Measurements from ENCODE around the gene FLNB. TPM values are rescaled to one million over a fixed set of nuclear protein-coding genes. Genes with fewer than 3 reads are reported as not detected.

The FLNB gene
- total and polyA plus RNA-seq, 8 donors, result 80.1 to 126 (median 93.3) TPM

- ATAC-seq, result no peak
- DNase-seq, result no peak
- peaks cover 0 to 6% of the 10 kb centered on the region in 2 donors for H3K4me1 ChIP-seq
- H3K4me3 ChIP-seq, result no peak overlapping the region
- no peaks in the 10 kb centered on the region for H3K27me3 ChIP-seq
- intact Hi-C loops (cut with DNase I), result no loop called here
- peak overlapping the region in 1 of 2 donors; percentile 39 for H3K27ac ChIP-seq
- H3K36me3 ChIP-seq, result no peaks in the 10 kb centered on the region
- no peak for TF ChIP-seq CTCF (IDR thresholded peaks at IDR 0.05)
- H3K9me3 ChIP-seq, result no peaks in the 10 kb centered on the region
Measured at GRCh38 chr3:58188921-58189451, 180.8 kb downstream of the FLNB start.

DNA sequence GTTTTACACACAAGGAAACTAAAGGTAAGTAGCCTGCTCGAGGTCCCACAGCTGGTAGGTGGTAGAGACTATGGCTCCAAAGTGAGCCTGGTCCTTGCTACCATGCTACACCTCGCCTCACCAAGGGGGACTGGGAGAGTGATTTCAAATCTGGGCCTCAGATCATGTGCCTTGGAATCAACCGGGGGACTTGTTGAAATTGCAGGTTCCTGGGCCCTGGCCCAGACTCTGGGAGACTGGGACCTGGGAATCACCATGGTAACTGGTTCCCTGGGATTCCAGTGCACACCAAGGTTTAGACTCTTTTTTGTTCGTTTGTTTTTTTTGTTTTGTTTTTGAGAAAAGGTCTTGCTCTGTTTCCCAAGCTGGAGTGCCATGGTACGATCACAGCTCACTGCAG is 181.5 kb downstream of the FLNB start:
- intact Hi-C loops (cut with DNase I), result no loop called here
- ATAC-seq (no peak), DNase-seq (no peak)
- Histone ChIP-seq H3K4me1 (peaks cover 0 to 6% of the 10 kb centered on the region in 2 donors), H3K36me3 (no peaks in the 10 kb centered on the region), H3K27ac (peak overlapping the region in 1 of 2 donors; percentile 39), H3K9me3 (no peaks in the 10 kb centered on the region), H3K4me3 (no peak overlapping the region), H3K27me3 (no peaks in the 10 kb centered on the region)
- no peak for TF ChIP-seq CTCF (IDR thresholded peaks at IDR 0.05)

GRCh38 chr3:58190291-58190690 is 182.1 kb downstream of the FLNB start:
- H3K36me3 ChIP-seq, result no peaks in the 10 kb centered on the region
- DNase-seq (no peak), ATAC-seq (no peak)
- peak overlapping the region in 1 of 2 donors; percentile 39 for H3K27ac ChIP-seq
- H3K27me3 ChIP-seq, result no peaks in the 10 kb centered on the region
- no peaks in the 10 kb centered on the region for H3K9me3 ChIP-seq
- no peak for TF ChIP-seq CTCF (IDR thresholded peaks at IDR 0.05)
- H3K4me1 ChIP-seq, result peaks cover 0 to 6% of the 10 kb centered on the region in 2 donors
- H3K4me3 ChIP-seq, result no peak overlapping the region
- intact Hi-C loops (cut with DNase I), result no loop called here

DNA sequence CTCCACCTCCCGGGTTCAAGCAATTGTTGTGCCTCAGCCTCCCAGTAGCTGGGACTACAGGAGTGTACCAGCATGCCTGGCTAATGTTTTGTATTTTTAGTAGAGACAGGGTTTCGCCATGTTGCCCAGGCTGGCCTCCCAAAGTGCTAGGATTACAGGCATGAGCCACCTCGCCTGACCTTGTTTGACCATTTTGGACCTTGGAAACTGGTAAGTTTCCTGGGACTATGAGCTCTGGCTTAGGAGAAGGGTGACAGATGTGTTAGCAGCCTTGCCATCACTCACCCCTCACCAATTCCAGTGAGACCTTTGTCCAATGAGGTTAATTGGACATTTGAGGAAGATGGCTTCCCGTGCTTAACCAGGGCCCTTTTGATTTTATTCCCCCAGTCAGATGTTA is 182.7 kb downstream of the FLNB start:
- Histone ChIP-seq H3K4me1 (peaks cover 0 to 6% of the 10 kb centered on the region in 2 donors), H3K27me3 (no peaks in the 10 kb centered on the region), H3K36me3 (no peaks in the 10 kb centered on the region), H3K9me3 (no peaks in the 10 kb centered on the region), H3K4me3 (no peak overlapping the region), H3K27ac (no peak overlapping the region)
- DNase-seq (no peak), ATAC-seq (no peak)
- intact Hi-C loops (cut with DNase I), result no loop called here
- no peak for TF ChIP-seq CTCF (IDR thresholded peaks at IDR 0.05)

- intact Hi-C loops (cut with DNase I), result no loop called here
- H3K27me3 ChIP-seq, result no peaks in the 10 kb centered on the region
Measured at GRCh38 chr3:58191361-58191991, 183.3 kb downstream of the FLNB start.

More at GRCh38 chr3:58191361-58191991, 183.3 kb downstream of the FLNB start:
- no peak for TF ChIP-seq CTCF (IDR thresholded peaks at IDR 0.05)
- Histone ChIP-seq H3K4me3 (no peak overlapping the region), H3K36me3 (no peaks in the 10 kb centered on the region), H3K4me1 (peaks cover 0 to 6% of the 10 kb centered on the region in 2 donors), H3K27ac (no peak overlapping the region), H3K9me3 (no peaks in the 10 kb centered on the region)
- ATAC-seq (no peak), DNase-seq (no peak)

Data from left lung (tissue), 10 donors.